HFFc6 (cell line): Measurements from ENCODE around the gene SLC28A1. TPM values are rescaled to one million over a fixed set of nuclear protein-coding genes. Genes with fewer than 3 reads are reported as not detected.

Source experiments
- DNase-seq: peaks from one replicate; pipeline ENCODE4 v3.0.0-alpha.2; 2018
- H3K27ac Mint-ChIP-seq: 2 replicates; pipeline ENCODE4 v1.8.0; 2020; ENCODE audit warnings: mild to moderate bottlenecking, mixed read lengths
- H3K27me3 Mint-ChIP-seq: 2 replicates; pipeline ENCODE4 v1.8.0; 2021; ENCODE audit warnings: mild to moderate bottlenecking, moderate library complexity, mixed read lengths; ENCODE audit not compliant: insufficient read depth
- H3K36me3 Mint-ChIP-seq: 2 replicates; pipeline ENCODE4 v1.8.0; 2021; ENCODE audit warnings: low read depth, mixed read lengths
- H3K4me1 Mint-ChIP-seq: 2 replicates; pipeline ENCODE4 v1.8.0; 2020; ENCODE audit warnings: low read depth, mixed read lengths
- H3K4me3 Mint-ChIP-seq: 2 replicates; pipeline ENCODE4 v1.8.0; 2020; ENCODE audit warnings: mild to moderate bottlenecking, moderate library complexity, mixed read lengths
- H3K9me3 Mint-ChIP-seq: 2 replicates; pipeline ENCODE4 v1.8.0; 2020; ENCODE audit warnings: mild to moderate bottlenecking, mixed read lengths
- CTCF ChIP-seq: fragments of 200-600 bp; sonication (generic); IDR thresholded peaks from 2 replicates; pipeline ENCODE4 v1.5.0; 2021; ENCODE audit warnings: antibody characterized with exemption, mild to moderate bottlenecking
- total RNA-seq, 6 experiments: library from RNA; stranded (reverse); fragmentation: NEBNext Ultra II Directional; extraction: Animal tissue kit (Norgen Biotek cat#: 25700); gene quantifications; 2 replicates in 1 of 6; 3 replicates in 5 of 6; pipeline ENCODE4 v1.2.3, GENCODE V29; 2021

Gene SLC28A1
- total RNA-seq, 6 experiments from 2014 or later = not detected

DNA sequence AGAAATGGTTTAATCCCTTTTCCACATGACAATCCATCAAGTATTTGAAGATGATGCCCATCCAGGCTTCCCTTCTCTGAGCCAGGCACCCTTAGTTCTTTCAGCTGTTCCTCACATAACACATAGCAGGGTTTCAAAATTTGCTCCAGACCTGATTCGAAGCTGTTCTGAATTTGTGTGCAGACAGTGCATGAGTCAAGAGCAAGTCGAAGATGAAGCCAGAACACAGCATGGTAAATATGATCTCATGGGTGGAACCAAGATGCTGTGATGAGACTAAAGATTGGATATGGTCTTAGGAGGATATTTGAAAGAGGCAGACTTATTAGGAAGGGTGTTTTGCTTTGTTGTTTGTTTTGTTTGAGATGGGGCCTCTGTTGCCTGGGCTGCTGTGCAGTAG, 64.6 kb downstream of the SLC28A1 start:
- peak overlapping the region; percentile 31 for H3K4me3 Mint-ChIP-seq
- no peaks in the 10 kb centered on the region for H3K9me3 Mint-ChIP-seq
- TF ChIP-seq CTCF = no peak
- peak overlapping the region; percentile 95 for H3K27ac Mint-ChIP-seq
- peak; percentile 46 for DNase-seq
- no peaks in the 10 kb centered on the region for H3K36me3 Mint-ChIP-seq
- peaks cover 2% of the 10 kb centered on the region; the same call in 1 of the 2 replicates for H3K27me3 Mint-ChIP-seq
- peaks cover 53% of the 10 kb centered on the region for H3K4me1 Mint-ChIP-seq

- no peak for TF ChIP-seq CTCF
- Mint-ChIP-seq H3K9me3 (no peaks in the 10 kb centered on the region), H3K4me3 (no peak overlapping the region), H3K27me3 (peaks cover 2% of the 10 kb centered on the region; the same call in 1 of the 2 replicates), H3K4me1 (peaks cover 57% of the 10 kb centered on the region), H3K36me3 (no peaks in the 10 kb centered on the region), H3K27ac (no peak overlapping the region)
- no peak for DNase-seq
These were observed 65.5 kb downstream of the SLC28A1 start for GRCh38 chr15:84949845-84950569.

DNA sequence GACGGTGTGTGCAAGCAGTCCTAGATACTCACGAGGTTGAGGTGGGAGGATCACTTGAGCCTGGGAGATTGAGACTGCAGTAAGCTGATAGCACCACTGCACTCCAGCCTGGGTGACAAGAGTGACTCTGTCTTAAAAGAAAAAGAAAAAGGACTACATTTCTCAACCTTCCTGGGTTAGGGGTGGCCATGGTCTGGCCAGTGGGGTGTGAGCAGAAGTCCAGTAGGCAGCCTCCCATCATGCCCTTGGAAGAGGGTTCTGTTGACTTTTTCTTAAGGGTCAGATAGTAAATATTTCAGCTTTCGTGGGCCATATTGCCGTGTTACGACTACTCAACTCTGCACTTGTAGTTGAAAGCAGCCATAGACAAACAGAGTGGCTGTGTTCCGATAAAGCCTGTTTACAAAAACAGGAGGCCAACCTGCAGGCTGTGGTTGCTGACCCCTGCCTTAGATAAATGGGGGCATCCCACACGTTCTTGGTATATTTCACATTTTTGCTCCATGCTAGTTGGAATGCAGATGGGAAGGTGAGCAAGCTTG, 66.2 kb downstream of the SLC28A1 start:
- H3K27ac Mint-ChIP-seq = no peak overlapping the region
- H3K4me3 Mint-ChIP-seq = no peak overlapping the region
- no peak for DNase-seq
- H3K4me1 Mint-ChIP-seq = peaks cover 64% of the 10 kb centered on the region
- H3K27me3 Mint-ChIP-seq = peaks cover 2% of the 10 kb centered on the region; the same call in 1 of the 2 replicates
- H3K36me3 Mint-ChIP-seq = no peaks in the 10 kb centered on the region
- TF ChIP-seq CTCF = no peak
- H3K9me3 Mint-ChIP-seq = no peaks in the 10 kb centered on the region

DNA sequence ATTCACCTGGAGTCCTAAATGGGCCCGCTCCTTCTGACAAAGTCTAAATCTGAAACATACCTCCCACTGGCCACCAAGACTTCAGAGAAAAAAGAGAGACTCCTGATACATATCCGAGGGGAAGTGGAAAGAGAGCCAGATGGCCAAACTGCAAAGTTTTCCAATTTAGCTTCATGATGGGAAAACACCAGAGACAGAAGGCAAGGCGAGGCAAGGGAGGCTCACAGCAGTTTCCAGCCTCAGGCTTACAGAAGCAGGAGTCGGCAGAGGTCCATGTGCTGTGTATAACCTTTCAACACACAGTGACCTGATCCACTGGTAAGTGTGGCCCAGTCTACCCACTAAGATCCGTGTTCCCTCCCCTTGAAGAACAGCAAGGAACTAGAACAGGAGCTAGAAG, 67.3 kb downstream of the SLC28A1 start:
- H3K9me3 Mint-ChIP-seq = no peaks in the 10 kb centered on the region
- no peak for TF ChIP-seq CTCF

GRCh38 chr15:84953136-84953535, 68.7 kb downstream of the SLC28A1 start:
- Mint-ChIP-seq H3K9me3 (no peaks in the 10 kb centered on the region), H3K4me3 (no peak overlapping the region), H3K27me3 (peaks cover 2% of the 10 kb centered on the region; the same call in 1 of the 2 replicates), H3K36me3 (no peaks in the 10 kb centered on the region), H3K4me1 (peaks cover 57% of the 10 kb centered on the region), H3K27ac (no peak overlapping the region)
- TF ChIP-seq CTCF = no peak
- no peak for DNase-seq

More for the DNA sequence above, 67.3 kb downstream of the SLC28A1 start:
- no peak for DNase-seq
- Mint-ChIP-seq H3K4me3 (no peak overlapping the region), H3K4me1 (peaks cover 70% of the 10 kb centered on the region), H3K27me3 (peaks cover 2% of the 10 kb centered on the region; the same call in 1 of the 2 replicates), H3K36me3 (no peaks in the 10 kb centered on the region), H3K27ac (no peak overlapping the region)
